Suppressor macrophage treated with lipopolysaccharide for 4 hours (primary cell): ENCODE results near the gene FER1L5.

Experiments used
- DNase-seq: peaks from one replicate; pipeline ENCODE4 v3.0.0-alpha.2; 2020

Gene FER1L5

DNA sequence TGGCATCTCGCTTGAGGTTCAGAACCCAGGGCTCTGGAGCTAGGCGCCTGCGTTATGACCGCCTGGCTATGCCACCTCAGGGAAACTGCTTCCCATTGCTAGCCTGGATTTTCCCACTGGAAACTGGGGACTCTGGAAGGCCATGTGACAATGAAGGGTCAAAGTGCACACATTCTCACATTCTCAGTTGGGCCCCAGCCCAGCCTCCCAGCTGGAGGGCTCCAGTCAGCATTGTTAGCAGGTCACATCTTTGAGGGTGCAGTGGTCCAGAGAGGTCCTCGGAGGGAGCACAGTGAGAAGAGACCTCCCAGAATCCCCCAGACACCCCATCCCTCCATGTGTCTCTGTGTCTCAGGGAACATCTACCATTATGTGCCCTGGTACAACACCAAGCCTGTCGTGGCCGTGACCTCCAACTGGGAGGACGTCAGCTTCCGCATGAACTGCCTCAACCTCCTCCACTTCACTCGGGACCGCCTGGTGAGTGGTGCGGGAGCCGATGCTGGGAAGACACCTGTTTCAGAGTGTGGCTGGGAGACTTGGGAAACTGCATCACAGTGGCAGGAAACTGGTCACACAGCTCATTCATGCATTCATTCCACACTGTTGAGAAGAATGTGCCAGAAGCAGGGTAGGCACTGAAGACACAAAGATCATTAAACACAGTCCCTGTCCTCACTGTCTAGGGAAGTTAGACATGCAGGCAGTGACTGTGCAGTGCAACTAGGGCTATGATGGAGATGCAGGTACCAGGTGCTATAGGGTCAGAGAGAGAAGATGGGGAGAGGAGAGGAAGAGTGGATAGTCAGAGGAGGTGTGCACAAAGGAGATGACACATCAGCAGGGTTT is 41.6 kb downstream of the FER1L5 start:
- no peak for DNase-seq

- DNase-seq, result no peak
Observed at GRCh38 chr2:96684883-96685576, 42.5 kb downstream of the FER1L5 start.

GRCh38 chr2:96685577-96686459 is 43.3 kb downstream of the FER1L5 start:
- DNase-seq, result no peak

GRCh38 chr2:96687266-96687665 is 44.7 kb downstream of the FER1L5 start:
- no peak for DNase-seq

- DNase-seq, result no peak
Observed at GRCh38 chr2:96687711-96688640, 45.4 kb downstream of the FER1L5 start.

GRCh38 chr2:96688649-96689430 is 46.3 kb downstream of the FER1L5 start:
- no peak for DNase-seq

DNA sequence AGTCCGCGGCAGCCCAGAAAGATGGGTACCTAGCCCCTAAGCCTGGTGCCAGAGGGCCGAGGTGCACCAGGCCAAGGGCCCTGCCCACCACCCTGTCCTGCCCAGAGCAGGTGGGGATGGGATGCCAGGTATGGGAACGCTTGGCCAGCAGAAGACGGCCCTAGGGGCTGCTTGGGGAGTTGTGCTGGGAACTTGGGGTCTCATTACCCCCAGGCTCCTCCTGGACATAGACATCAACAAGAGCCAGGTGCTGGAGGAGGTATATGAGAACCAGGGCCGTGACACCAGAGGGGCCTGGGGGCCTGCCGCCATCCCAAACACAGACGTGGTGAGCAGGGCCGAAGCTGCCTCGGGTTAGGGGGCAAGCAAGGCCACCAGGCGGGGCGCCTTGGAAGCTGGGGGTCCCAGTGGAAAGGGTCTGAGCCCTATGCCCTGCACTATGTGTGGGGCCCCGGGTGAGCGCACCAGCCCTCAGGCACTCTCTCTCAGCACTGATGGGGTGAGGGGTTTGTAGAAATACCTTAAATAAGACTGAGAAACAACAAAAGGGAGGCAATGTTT is 46.9 kb downstream of the FER1L5 start:
- no peak for DNase-seq

DNA sequence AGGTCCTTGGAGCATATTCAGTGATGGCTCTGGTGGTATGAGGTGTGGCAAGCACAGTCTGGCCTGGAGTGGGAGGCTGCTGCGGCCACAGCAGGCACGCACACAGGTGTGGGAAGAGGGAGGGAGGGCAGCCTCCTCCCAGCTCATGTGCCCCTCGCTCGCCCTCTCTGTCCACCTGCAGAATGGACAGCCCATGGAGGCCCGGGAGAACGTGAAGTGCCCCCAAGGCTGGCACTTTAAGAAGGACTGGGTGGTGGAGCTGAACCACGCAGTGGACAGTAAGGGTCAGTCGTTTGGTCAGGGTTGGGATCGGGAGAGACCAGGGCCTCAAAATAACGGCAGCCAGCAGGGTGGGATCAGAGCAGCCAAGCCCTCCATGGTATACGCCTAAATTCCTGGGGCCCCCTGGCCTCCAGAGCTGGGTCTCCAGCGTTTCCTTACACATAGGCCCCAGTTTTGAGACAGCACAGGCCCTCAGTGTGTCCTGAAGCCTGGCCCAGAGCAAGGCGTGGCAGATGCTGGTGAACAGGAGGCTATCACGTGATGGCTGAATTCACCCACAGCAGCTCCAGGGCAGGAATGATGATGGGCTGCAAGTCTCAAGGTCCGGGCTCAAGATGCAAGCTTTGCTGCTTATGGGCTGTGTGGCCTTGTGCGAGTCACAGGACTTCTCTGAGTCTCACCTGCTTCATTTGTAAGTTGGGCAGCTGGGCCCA is 47.9 kb downstream of the FER1L5 start:
- no peak for DNase-seq

GRCh38 chr2:96691022-96691612 is 48.6 kb downstream of the FER1L5 start:
- DNase-seq, result no peak

DNA sequence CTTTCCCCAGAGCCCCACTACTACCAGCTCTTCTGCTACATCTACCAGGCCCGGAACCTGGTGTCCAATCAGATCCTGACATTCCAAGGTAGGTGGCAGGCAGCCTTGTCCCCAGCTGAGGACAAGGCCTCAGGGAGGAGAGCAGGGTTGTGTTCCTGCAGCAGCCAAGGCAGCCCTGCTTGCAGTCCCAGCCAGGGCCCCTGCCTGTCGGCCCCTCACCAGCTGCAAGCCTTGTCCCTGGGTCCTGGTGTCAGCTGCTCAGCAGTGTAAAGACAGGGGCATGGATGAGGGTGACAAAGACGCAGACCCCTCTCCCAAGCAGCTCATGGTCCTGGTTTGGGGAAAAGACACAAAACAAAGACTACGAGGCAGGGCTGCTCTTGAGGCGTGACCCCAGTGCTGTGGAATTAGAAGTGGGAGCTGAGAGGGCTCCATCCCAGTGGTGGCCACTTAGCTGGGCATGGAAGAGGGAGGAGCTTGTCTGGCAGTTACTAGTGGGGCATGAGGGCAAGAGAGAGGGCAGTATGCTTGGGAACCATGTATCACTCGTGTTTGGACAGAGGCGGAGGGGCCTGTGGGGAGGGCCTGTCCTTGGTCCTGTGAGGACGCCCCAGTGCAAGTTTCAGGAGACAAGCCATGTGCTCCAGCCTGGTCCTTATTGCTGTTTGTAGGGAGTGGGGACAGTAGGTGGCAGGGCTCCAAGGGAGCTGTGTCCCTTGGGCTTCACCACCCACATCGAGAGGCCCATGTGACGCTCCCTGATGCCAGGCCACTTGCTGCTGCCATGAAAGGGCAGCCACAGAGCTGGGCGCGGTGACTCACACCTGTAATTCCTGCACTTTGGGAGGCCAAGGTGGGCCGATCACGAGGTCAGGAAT is 49.8 kb downstream of the FER1L5 start:
- DNase-seq, result no peak

GRCh38 chr2:96693286-96694200 is 51.0 kb downstream of the FER1L5 start:
- no peak for DNase-seq

DNA sequence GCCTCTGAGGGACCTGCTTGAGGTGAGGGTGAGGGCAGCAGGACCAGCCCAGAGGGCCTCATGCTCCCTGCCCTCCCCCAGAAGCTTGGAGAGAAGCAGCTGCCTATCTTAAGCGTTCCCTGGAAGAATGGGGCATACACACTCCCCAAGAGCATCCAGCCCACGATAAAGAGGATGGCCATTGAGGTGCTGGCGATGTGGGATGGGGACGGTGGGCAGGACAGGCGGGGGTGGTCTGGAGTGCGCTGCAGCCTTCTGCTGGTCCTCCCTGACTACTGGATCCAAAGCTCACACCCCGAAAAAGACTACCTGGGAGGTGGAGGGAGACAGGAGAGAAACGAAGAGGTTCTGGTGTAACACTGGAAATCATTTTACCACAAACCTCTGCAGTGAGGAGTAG is 51.7 kb downstream of the FER1L5 start:
- DNase-seq, result no peak

GRCh38 chr2:96694816-96695455 is 52.4 kb downstream of the FER1L5 start:
- no peak for DNase-seq

DNA sequence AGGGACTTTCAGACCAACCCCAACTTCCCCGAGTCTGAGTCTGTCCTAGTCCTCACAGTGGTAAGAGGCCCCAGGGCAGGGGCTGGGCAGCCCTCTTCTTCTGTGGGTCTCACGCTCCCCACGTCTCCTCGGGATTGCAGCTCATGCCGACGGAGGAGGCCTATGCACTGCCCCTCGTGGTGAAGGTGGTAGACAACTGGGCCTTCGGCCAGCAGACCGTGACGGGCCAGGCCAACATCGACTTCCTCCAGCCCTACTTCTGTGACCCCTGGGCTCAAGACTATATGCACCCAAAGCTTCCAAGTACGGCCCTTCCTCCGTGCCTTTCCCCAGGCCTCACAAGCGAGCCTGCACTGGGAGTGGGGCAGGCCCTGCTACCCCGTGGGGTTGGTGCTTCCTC is 53.0 kb downstream of the FER1L5 start:
- DNase-seq, result no peak

DNA sequence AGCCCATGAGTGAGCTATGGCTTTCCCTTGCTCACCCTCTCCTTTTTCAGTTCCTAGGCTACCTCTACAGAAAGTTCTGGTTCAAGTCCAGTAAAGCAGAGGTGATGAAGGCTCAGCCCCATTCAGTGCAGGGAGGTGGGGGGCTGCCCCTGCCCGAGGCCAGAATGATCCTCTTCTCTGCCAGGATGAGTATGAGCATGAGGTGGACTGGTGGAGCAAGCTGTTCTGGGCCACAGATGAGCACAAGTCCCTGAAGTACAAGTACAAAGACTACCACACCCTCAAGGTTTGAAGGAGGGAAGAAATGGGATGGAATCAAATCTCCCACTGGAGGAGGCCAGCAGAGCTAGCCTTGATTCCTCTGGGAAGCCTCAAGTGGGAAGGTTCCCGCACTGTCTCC is 54.9 kb downstream of the FER1L5 start:
- DNase-seq, result no peak

- no peak for DNase-seq
Observed at GRCh38 chr2:96698221-96698861, 55.8 kb downstream of the FER1L5 start.

GRCh38 chr2:96699021-96699420 is 56.5 kb downstream of the FER1L5 start:
- DNase-seq, result no peak
